HAP-1 (cell line): ENCODE data around the gene VIPR2.

Experiments used
- DNase-seq, 2 experiments: peaks; one replicate each; pipeline ENCODE4 v3.0.0-alpha.2; 2016 to 2020; ENCODE audit warnings: low spot score in 2 of 2
- H3K27me3 ChIP-seq: fragments of 250-450 bp; sonication (Bioruptor Pico); 2 replicates; pipeline ENCODE4 v1.5.1; 2020; ENCODE audit warnings: low read depth, mild to moderate bottlenecking, moderate library complexity
- H3K36me3 ChIP-seq: fragments of 250-450 bp; sonication (Bioruptor Pico); replicated peaks from 2 replicates; pipeline ENCODE4 v1.5.1; 2020; ENCODE audit warnings: mild to moderate bottlenecking
- H3K4me1 ChIP-seq: fragments of 250-450 bp; sonication (Bioruptor Pico); 2 replicates; pipeline ENCODE4 v1.5.1; 2020; ENCODE audit warnings: mild to moderate bottlenecking
- H3K4me3 ChIP-seq: fragments of 250-450 bp; sonication (Bioruptor Pico); 2 replicates; pipeline ENCODE4 v1.5.1; 2020; ENCODE audit warnings: mild to moderate bottlenecking, moderate library complexity
- H3K9me3 ChIP-seq: fragments of 250-450 bp; sonication (Bioruptor Pico); 2 replicates; pipeline ENCODE4 v1.5.1; 2020; ENCODE audit warnings: mild to moderate bottlenecking, moderate library complexity
- in situ Hi-C: fragments of 300-500 bp; cut with MboI; formaldehyde crosslinking; loops from 3 replicates; pipeline ENCODE4 v1.14.3; 2020; ENCODE audit warnings: low sequenced_read_pairs, inconsistent platforms, mixed read lengths

The VIPR2 gene

GRCh38 chr7:159015454-159016410, 128.9 kb downstream of the VIPR2 start:
- Histone ChIP-seq H3K9me3 (no peaks in the 10 kb centered on the region), H3K4me1 (no peaks in the 10 kb centered on the region), H3K27me3 (no peaks in the 10 kb centered on the region), H3K4me3 (no peak overlapping the region), H3K36me3 (no peaks in the 10 kb centered on the region)
- in situ Hi-C loops, result no loop called here
- DNase-seq, result no peak

- Histone ChIP-seq H3K4me1 (no peaks in the 10 kb centered on the region), H3K27me3 (no peaks in the 10 kb centered on the region), H3K36me3 (no peaks in the 10 kb centered on the region), H3K4me3 (no peak overlapping the region), H3K9me3 (no peaks in the 10 kb centered on the region)
- DNase-seq, result no peak
- in situ Hi-C loops, result no loop called here
Observed at GRCh38 chr7:159015081-159015453, 129.6 kb downstream of the VIPR2 start.

DNA sequence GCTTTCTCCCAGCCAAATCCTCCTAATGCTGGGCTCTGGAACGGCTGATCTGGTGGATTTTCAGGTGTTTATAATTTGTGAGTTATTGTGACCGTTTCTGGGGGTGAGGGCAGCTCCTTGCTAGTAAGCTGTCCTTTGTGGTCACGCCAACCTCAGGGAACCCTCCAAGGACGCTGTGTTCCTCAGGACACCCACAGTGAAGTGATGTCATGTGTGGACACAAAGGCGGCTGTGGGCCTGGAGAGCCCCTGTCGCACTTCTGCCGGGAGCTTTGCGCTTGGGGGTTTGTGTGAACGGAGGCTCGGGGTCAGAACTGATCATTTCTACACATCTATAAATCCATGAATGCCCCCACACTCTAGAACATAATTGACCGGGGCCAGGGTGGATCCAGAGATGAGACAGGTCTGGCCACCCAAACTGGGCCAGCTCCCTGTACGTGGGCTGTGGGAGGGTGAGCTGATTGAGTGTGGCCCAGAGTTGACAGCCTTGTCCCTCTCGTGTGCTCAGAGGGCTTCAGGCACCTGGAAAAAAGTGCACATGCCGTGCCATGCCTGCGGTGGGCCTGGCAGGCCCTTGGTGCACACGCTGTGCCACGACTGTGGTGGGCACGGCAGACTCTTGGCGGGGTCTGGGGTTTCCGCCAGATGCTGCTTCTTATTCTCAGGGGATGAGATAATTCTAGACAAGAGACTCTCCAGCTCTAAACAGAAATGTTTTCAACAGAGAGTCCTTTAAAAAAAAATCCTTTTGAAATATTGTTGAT, 130.2 kb downstream of the VIPR2 start:
- H3K4me1 ChIP-seq, result no peaks in the 10 kb centered on the region
- no peak overlapping the region for H3K4me3 ChIP-seq
- no peaks in the 10 kb centered on the region for H3K27me3 ChIP-seq
- no peaks in the 10 kb centered on the region for H3K36me3 ChIP-seq
- H3K9me3 ChIP-seq, result no peaks in the 10 kb centered on the region
- in situ Hi-C loops, result no loop called here
- no peak for DNase-seq

GRCh38 chr7:159013825-159014289, 130.8 kb downstream of the VIPR2 start:
- Histone ChIP-seq H3K36me3 (no peaks in the 10 kb centered on the region), H3K9me3 (no peaks in the 10 kb centered on the region), H3K27me3 (no peaks in the 10 kb centered on the region), H3K4me1 (no peaks in the 10 kb centered on the region), H3K4me3 (no peak overlapping the region)
- no peak for DNase-seq
- in situ Hi-C loops, result no loop called here

DNA sequence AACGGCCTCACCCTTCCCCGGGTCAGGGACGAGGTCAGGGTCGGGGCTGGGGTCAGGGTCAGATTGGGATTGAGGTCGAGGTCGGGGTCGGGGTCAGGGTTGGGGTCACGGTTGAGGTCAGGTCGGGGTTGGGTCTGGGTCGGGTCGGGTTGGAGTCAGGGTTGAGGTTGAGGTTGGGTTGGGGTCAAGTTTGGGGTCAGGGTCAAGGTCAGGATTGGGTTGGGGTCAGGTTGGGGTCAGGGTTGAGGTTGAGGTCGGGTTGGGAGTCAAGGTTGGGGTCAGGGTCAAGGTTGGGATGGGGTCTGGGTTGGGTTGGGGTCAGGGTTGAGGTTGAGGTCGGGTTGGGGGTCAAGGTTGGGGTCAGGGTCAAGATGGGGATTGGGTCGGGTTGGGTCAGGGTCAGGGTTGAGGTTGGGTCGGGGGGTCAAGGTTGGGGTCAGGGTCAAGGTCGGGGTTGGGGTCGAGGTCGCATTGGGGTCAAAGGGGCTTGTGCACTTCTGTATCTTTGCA, 131.4 kb downstream of the VIPR2 start:
- Histone ChIP-seq H3K4me3 (no peak overlapping the region), H3K4me1 (no peaks in the 10 kb centered on the region), H3K9me3 (no peaks in the 10 kb centered on the region), H3K36me3 (no peaks in the 10 kb centered on the region), H3K27me3 (no peaks in the 10 kb centered on the region)
- DNase-seq, result no peak
- in situ Hi-C loops, result no loop called here

DNA sequence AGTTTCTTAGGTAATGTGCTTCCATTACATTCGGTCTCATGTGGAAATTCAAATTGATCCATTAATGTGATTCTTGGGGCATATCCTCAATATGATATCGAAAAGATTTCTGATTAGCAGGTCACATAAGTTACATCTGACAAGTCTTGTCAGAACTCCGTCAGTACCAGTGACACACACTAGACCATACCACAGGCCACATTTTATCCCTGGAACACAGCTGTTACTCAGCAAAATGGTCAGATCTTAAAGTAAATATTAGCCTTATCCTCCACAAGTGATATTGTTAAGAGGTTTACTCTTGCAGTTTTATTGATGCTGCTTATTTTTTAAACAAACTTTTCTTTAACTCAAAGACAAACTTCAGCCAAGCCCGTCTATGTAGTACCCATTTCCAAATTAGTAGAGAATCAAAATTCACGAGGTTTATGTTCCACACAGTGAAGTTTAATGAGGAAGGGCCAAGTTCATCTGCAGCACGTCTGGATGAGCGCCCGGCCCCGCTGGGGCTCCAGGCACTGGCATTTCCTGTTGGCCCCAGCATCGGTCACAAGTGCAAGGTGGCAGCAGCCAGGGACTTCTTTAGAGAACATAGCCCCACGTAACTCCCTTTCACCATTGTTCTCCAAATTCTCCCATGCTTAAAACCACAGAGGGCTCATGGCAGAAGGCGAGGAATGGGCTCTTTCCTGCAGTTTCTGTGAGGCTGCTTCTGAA, 132.2 kb downstream of the VIPR2 start:
- no peaks in the 10 kb centered on the region for H3K27me3 ChIP-seq
- no peak overlapping the region for H3K4me3 ChIP-seq
- no peaks in the 10 kb centered on the region for H3K4me1 ChIP-seq
- H3K36me3 ChIP-seq, result no peaks in the 10 kb centered on the region
- no peak for DNase-seq
- in situ Hi-C loops, result no loop called here
- H3K9me3 ChIP-seq, result no peaks in the 10 kb centered on the region

- Histone ChIP-seq H3K36me3 (no peaks in the 10 kb centered on the region), H3K4me3 (no peak overlapping the region), H3K9me3 (no peaks in the 10 kb centered on the region), H3K4me1 (no peaks in the 10 kb centered on the region), H3K27me3 (no peaks in the 10 kb centered on the region)
- DNase-seq, result no peak
- in situ Hi-C loops, result no loop called here
Observed at GRCh38 chr7:159011722-159012022, 133.0 kb downstream of the VIPR2 start.

DNA sequence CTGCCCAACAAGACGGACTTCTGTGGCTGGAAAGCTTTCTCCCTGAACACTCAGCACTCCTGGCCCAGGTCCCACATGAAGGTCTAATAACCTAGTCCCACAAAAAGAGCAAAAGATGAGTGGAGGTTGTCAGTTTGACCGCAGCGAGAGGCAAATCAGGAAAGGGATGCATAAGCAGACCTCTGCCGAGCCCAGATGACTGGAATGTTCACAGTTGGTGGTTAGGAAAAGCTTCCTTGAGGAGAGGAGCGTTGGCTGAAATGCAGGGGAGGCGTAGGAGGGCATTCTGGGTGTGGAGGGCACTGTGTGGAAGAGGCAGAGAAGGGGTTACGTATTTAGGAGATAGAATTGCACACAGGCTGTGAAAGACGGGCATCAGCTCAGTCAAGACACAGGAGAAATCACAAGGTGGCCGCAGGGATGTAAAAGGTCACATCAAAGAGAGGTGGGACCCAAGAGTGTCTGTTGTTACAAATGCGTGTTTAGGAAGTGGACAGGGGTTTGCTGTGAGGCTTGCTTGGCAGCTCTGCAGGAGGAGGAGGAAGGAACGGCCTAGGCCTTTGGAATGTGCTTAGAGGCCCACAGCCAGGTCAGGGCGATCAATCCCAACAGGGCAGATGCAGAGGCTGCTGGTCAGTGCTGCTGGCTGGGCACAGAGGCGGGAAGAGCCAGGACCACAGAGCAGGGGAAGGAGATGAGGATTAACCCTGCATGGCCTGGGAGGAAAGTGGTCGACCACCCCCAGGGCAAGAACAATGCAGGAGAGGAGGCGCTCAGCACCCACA, 133.5 kb downstream of the VIPR2 start:
- Histone ChIP-seq H3K9me3 (no peaks in the 10 kb centered on the region), H3K27me3 (no peaks in the 10 kb centered on the region), H3K4me3 (no peak overlapping the region), H3K36me3 (no peaks in the 10 kb centered on the region), H3K4me1 (no peaks in the 10 kb centered on the region)
- in situ Hi-C loops, result no loop called here
- no peak for DNase-seq

DNA sequence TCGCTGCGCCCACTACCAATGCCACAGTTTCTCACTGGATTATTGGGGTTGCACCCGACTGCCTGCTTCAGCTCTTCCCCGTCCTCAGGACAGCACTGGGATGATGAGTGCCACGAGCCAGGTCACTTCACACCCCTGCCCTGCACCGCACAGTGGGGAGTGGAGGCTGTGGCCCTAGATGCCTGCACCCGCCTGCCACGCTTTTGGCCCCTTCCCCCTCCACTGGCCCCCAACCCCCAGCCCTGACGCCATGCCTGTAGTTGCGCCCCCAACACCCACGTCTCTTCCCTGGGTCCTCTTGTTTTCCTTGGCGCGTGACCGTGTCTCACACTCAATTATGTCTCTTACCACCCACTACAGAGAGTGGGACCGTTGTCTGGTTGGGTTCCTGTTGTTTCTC, 134.3 kb downstream of the VIPR2 start:
- Histone ChIP-seq H3K4me1 (no peaks in the 10 kb centered on the region), H3K4me3 (no peak overlapping the region), H3K9me3 (no peaks in the 10 kb centered on the region), H3K36me3 (no peaks in the 10 kb centered on the region), H3K27me3 (no peaks in the 10 kb centered on the region)
- no peak for DNase-seq
- in situ Hi-C loops, result no loop called here

DNA sequence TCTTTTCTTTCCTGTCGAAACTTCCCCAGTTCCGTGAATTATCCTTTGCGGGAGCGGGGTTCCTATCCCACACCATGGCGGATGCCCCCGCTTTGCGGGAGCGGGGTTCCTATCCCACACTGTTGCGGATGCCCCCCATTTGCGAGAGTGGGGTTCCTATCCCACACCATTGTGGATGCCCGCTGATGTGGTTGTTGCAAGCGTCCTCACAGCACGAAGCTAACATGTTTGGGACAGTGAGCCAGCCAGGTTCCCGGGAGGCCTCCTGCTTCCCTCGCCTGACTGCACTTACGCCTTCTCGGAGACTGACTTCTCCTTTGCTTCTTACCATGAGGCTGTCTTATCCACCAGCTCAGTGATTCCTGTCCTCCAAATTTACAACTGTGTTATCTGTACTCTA, 134.7 kb downstream of the VIPR2 start:
- Histone ChIP-seq H3K4me3 (no peak overlapping the region), H3K4me1 (no peaks in the 10 kb centered on the region), H3K27me3 (no peaks in the 10 kb centered on the region), H3K36me3 (no peaks in the 10 kb centered on the region), H3K9me3 (no peaks in the 10 kb centered on the region)
- in situ Hi-C loops, result no loop called here
- DNase-seq, result no peak

DNA sequence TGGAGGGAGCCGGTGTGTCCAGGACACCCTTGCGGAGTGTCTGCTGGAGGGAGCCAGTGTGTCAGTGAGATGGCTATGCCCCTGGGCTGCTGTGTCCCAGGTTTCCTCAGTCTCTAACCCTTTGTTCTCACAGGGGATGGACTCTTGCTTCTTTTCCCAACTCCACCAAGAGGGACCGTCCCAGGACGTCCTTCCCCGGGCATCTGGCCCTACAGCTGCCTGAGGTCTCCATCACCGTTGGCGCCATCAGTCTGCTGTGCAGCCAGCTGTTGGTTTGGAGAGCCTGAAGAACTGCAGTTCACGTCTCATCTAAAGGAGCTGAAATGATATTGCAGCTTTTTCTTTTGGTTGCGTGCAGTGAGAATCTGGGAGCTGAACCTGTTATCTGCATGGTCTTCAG, 136.2 kb downstream of the VIPR2 start:
- no peak for DNase-seq
- H3K4me1 ChIP-seq, result no peaks in the 10 kb centered on the region
- no peaks in the 10 kb centered on the region for H3K27me3 ChIP-seq
- in situ Hi-C loops, result no loop called here
- H3K36me3 ChIP-seq, result no peaks in the 10 kb centered on the region
- H3K9me3 ChIP-seq, result no peaks in the 10 kb centered on the region
- no peak overlapping the region for H3K4me3 ChIP-seq

GRCh38 chr7:159007996-159008389, 136.7 kb downstream of the VIPR2 start:
- Histone ChIP-seq H3K27me3 (no peaks in the 10 kb centered on the region), H3K36me3 (no peaks in the 10 kb centered on the region), H3K4me3 (no peak overlapping the region), H3K9me3 (no peaks in the 10 kb centered on the region), H3K4me1 (no peaks in the 10 kb centered on the region)
- DNase-seq, result no peak
- in situ Hi-C loops, result no loop called here

DNA sequence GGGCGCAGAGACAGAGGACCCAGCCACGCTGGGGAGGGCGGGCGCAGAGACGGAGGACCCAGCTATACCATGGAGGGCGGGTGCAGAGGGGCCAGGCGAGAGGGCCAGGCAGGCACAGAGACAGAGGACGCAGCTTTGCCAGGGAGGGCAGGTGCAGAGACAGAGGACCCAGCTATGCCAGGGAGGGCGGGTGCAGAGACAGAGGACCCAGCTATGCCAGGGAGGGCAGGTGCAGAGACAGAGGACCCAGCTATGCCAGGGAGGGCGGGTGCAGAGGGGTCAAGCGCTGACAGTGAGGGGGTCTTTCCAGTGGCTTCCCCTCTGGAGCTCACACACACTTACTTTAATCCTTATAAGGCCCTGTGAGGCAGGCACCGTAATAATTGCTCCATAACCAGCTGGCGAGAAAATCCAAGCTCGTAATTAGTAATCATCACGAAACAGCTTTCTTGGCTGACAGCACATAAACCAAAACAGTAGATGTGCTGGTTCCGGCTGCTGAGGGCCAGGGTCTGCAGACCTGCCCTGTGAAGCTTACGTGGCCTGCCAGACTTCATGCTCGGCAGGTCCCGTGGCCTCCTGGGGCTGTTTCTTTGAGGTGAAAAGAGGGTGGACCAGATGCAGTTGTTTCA, 137.2 kb downstream of the VIPR2 start:
- H3K9me3 ChIP-seq, result no peaks in the 10 kb centered on the region
- in situ Hi-C loops, result no loop called here
- no peaks in the 10 kb centered on the region for H3K36me3 ChIP-seq
- H3K4me3 ChIP-seq, result no peak overlapping the region
- H3K4me1 ChIP-seq, result no peaks in the 10 kb centered on the region
- DNase-seq, result no peak
- H3K27me3 ChIP-seq, result no peaks in the 10 kb centered on the region
